Stomach (tissue), 9 donors: ENCODE measurements around the gene SCGB3A2. TPM values are rescaled to one million over a fixed set of nuclear protein-coding genes. Genes with fewer than 3 reads are reported as not detected.

ENCODE experiments used
- DNase-seq, 2 donors: peaks; one replicate each; pipeline versions ENCODE4 v3.0.0 to v3.0.0-alpha.2; 2013 to 2019
- H3K27ac ChIP-seq, 5 donors: fragments of 200-600 bp in 4 of 5; sonication (generic) in 4 of 5; one replicate each; pipeline ENCODE4 v1.5.1; 2013 to 2019; ENCODE audit warnings: mild to moderate bottlenecking in 1 of 5, moderate library complexity in 1 of 5
- H3K27me3 ChIP-seq, 3 donors: fragments of 200-600 bp; sonication (generic); one replicate each; pipeline ENCODE4 v1.5.1; 2017 to 2019; ENCODE audit warnings: mixed run types in 1 of 3
- H3K36me3 ChIP-seq, 4 donors: fragments of 200-600 bp; sonication (generic); 1 replicate in 3 of 4; 2 replicates in 1 of 4; pipeline ENCODE4 v1.5.1; 2016 to 2019
- H3K4me1 ChIP-seq, 4 donors: fragments of 200-600 bp; sonication (generic); one replicate each; pipeline ENCODE4 v1.5.1; 2016 to 2019
- H3K4me3 ChIP-seq, 4 donors: fragments of 200-600 bp; sonication (generic) in 3 of 4; one replicate each; pipeline ENCODE4 v1.5.1; 2016 to 2019; ENCODE audit warnings: mild to moderate bottlenecking in 1 of 4
- H3K9me3 ChIP-seq, 4 donors: fragments of 200-600 bp; sonication (generic); one replicate each; pipeline ENCODE4 v1.5.1; 2016 to 2019
- CTCF ChIP-seq, 7 experiments: fragments of 450-650 bp in 4 of 7; fragments of 200-600 bp in 3 of 7; sonication (generic) in 3 of 7; IDR thresholded peaks; one replicate each; pipeline ENCODE4 v1.5.1; 2016 to 2019; ENCODE audit warnings: antibody characterized with exemption in 7 of 7, control low read depth in 2 of 7, mild to moderate bottlenecking in 1 of 7
- EP300 ChIP-seq: sonication (generic); formaldehyde crosslinking; IDR thresholded peaks from one replicate; pipeline ENCODE4 v1.6.1; 2017; ENCODE audit warnings: antibody characterized with exemption
- POLR2A ChIP-seq, 4 donors: fragments of 450-650 bp; IDR thresholded peaks; one replicate each; pipeline ENCODE4 v1.6.1; 2016; ENCODE audit warnings: antibody characterized with exemption in 4 of 4, control low read depth in 2 of 4, mild to moderate bottlenecking in 1 of 4, moderate library complexity in 1 of 4
- POLR2AphosphoS5 ChIP-seq, 3 donors: sonication (generic); formaldehyde crosslinking; IDR thresholded peaks; one replicate each; pipeline ENCODE4 v1.6.1; 2016; ENCODE audit warnings: antibody characterized with exemption in 3 of 3
- WGBS, 5 donors: extraction: QIAGEN DNeasy Blood & Tissue Kit in 3 of 5; methylation state at CpG; one replicate each; pipeline versions ENCODE4 v1.1.5 to v1.1.7; 2013 to 2018; 5-methylcytosine and 5-hydroxymethylcytosine counted together
- intact Hi-C: fragments of 100-400 bp; cut with DNase I; formaldehyde crosslinking; loops from one replicate; pipeline ENCODE4 v1.15.1; 2023; ENCODE audit warnings: low total_unique reads
- polyA plus RNA-seq, 3 donors: library from polyadenylated mRNA; stranded (reverse); fragments of 200-250 nt; gene quantifications; one replicate each; pipeline ENCODE4 v1.2.3, GENCODE V29; 2013
- total RNA-seq, 5 donors: library from RNA; depleted of rRNA; stranded (reverse); fragments of >200 nt; gene quantifications; one replicate each; pipeline versions ENCODE4 v1.1.0 to v1.2.3, GENCODE V29; 2014 to 2016
- donor health status: healthy with polysubstance abuse.
- donor health status: Bipolar disorder and iron deficiency.
- donor health status: healthy.

Gene SCGB3A2
- total and polyA plus RNA-seq, 8 donors = 6.4 TPM; not detected in 7

- Histone ChIP-seq H3K4me3 (no peak overlapping the region), H3K4me1 (peaks cover 0 to 5% (median 0%) of the 10 kb centered on the region in 4 donors), H3K36me3 (no peaks in the 10 kb centered on the region), H3K27ac (no peak overlapping the region), H3K27me3 (no peaks in the 10 kb centered on the region), H3K9me3 (no peaks in the 10 kb centered on the region)
- no peak for DNase-seq
- no peak for TF ChIP-seq POLR2A (IDR thresholded peaks at IDR 0.05)
- TF ChIP-seq EP300 = no peak
- TF ChIP-seq CTCF (IDR thresholded peaks at IDR 0.05) = no peak
- TF ChIP-seq POLR2AphosphoS5 (IDR thresholded peaks at IDR 0.05) = no peak
- intact Hi-C loops = no loop called here
- WGBS, 5 donors = 15 to 46% (median 15%) methylated on average over 2 of the region's 2 CpGs
These were observed 39.7 kb downstream of the SCGB3A2 start for GRCh38 chr5:147918101-147918685.

GRCh38 chr5:147918899-147919298 is 40.4 kb downstream of the SCGB3A2 start:
- 69 to 86% (median 78%) methylated on average over 3 of the region's 3 CpGs for WGBS, 5 donors
- TF ChIP-seq EP300 (no peak), POLR2A (IDR thresholded peaks at IDR 0.05) (no peak), CTCF (IDR thresholded peaks at IDR 0.05) (no peak), POLR2AphosphoS5 (IDR thresholded peaks at IDR 0.05) (no peak)

GRCh38 chr5:147920420-147921030 is 42.0 kb downstream of the SCGB3A2 start:
- Histone ChIP-seq H3K4me3 (no peak overlapping the region), H3K27ac (no peak overlapping the region), H3K27me3 (no peaks in the 10 kb centered on the region), H3K9me3 (no peaks in the 10 kb centered on the region), H3K4me1 (peaks cover 0 to under 1% (median 0%) of the 10 kb centered on the region in 4 donors), H3K36me3 (no peaks in the 10 kb centered on the region)
- DNase-seq = no peak
- TF ChIP-seq CTCF (IDR thresholded peaks at IDR 0.05) = no peak
- no peak for TF ChIP-seq POLR2AphosphoS5 (IDR thresholded peaks at IDR 0.05)
- TF ChIP-seq EP300 = no peak
- TF ChIP-seq POLR2A (IDR thresholded peaks at IDR 0.05) = no peak
- 87 to 93% (median 89%) methylated on average over 4 of the region's 4 CpGs for WGBS, 5 donors
- intact Hi-C loops = no loop called here

More at GRCh38 chr5:147918899-147919298, 40.4 kb downstream of the SCGB3A2 start:
- H3K9me3 ChIP-seq = no peaks in the 10 kb centered on the region
- DNase-seq = no peak
- no peaks in the 10 kb centered on the region for H3K27me3 ChIP-seq
- H3K4me3 ChIP-seq = no peak overlapping the region
- peaks cover 0 to 5% (median 0%) of the 10 kb centered on the region in 4 donors for H3K4me1 ChIP-seq
- no peak overlapping the region for H3K27ac ChIP-seq
- intact Hi-C loops = no loop called here
- H3K36me3 ChIP-seq = no peaks in the 10 kb centered on the region

- Histone ChIP-seq H3K36me3 (no peaks in the 10 kb centered on the region), H3K4me1 (no peaks in the 10 kb centered on the region), H3K27ac (no peak overlapping the region), H3K9me3 (no peaks in the 10 kb centered on the region), H3K27me3 (no peaks in the 10 kb centered on the region), H3K4me3 (no peak overlapping the region)
- intact Hi-C loops = no loop called here
- DNase-seq = no peak
- TF ChIP-seq POLR2A (IDR thresholded peaks at IDR 0.05) (no peak), EP300 (no peak), POLR2AphosphoS5 (IDR thresholded peaks at IDR 0.05) (no peak), CTCF (IDR thresholded peaks at IDR 0.05) (no peak)
- WGBS, 5 donors = 62 to 80% (median 65%) methylated on average over 2 of the region's 2 CpGs
These were observed 42.6 kb downstream of the SCGB3A2 start for GRCh38 chr5:147921136-147921535.
